Dermis lymphatic vessel endothelial cell (primary cell): ENCODE measurements around the gene TRIM44. TPM values are rescaled to one million over a fixed set of nuclear protein-coding genes. Genes with fewer than 3 reads are reported as not detected.

ENCODE experiments used
- total RNA-seq: library from RNA; depleted of rRNA; stranded (reverse); fragments of >200 nt; gene quantifications from 2 replicates; pipeline ENCODE4 v1.2.1, GENCODE V29; 2014

TRIM44 gene
- total RNA-seq = 18.0 and 18.3 TPM in 2 replicates

GRCh38 chr11:35662649-35663407, at the start of gene TRIM44:
TRIM44 (plus strand) TSS chr11:35662775; CDS start chr11:35663112, 337 bp downstream.

GRCh38 chr11:35617687-35618496, 44.7 kb upstream of the TRIM44 start, which contains the start of gene FJX1:
FJX1 (plus strand) TSS chr11:35618460; CDS start chr11:35618637, 177 bp downstream.

Other genes starting within 250 kb of the TRIM44 start
- gene SLC1A2, start 243.2 kb upstream of the TRIM44 start, total RNA-seq = not detected in 2 replicates
- 0.17 and 1.4 TPM in 2 replicates for gene PAMR1, start 137.2 kb upstream of the TRIM44 start, total RNA-seq
- gene FJX1, start 44.3 kb upstream of the TRIM44 start, total RNA-seq = 25.7 and 26.1 TPM in 2 replicates